Mesothelial cell of epicardium (in vitro differentiated cells): ENCODE results near the gene ZBTB45. TPM values are rescaled to one million over a fixed set of nuclear protein-coding genes. Genes with fewer than 3 reads are reported as not detected.

Source experiments
- DNase-seq, 2 experiments: peaks; one replicate each; pipeline ENCODE4 v3.0.0; 2021; ENCODE audit warnings: low spot score in 2 of 2; ENCODE audit not compliant: unreplicated experiment in 2 of 2
- H3K27ac Mint-ChIP-seq: 2 replicates; pipeline ENCODE4 v1.8.0; 2021; ENCODE audit warnings: mixed read lengths
- H3K27me3 Mint-ChIP-seq: 2 replicates; pipeline ENCODE4 v1.8.0; 2021; ENCODE audit warnings: low read depth, mixed read lengths
- H3K36me3 Mint-ChIP-seq: 2 replicates; pipeline ENCODE4 v1.8.0; 2021; ENCODE audit warnings: mixed read lengths
- H3K4me1 Mint-ChIP-seq: 2 replicates; pipeline ENCODE4 v1.8.0; 2021; ENCODE audit warnings: mixed read lengths
- H3K4me3 Mint-ChIP-seq: 2 replicates; pipeline ENCODE4 v1.8.0; 2021; ENCODE audit warnings: mild to moderate bottlenecking, moderate library complexity, mixed read lengths
- H3K9me3 Mint-ChIP-seq: 2 replicates; pipeline ENCODE4 v1.8.0; 2021; ENCODE audit warnings: mixed read lengths
- total RNA-seq: library from RNA; stranded (reverse); gene quantifications from 3 replicates; pipeline ENCODE4 v1.2.1, GENCODE V29; 2021
- TF ChIP-seq, protein P1 (sequence below): fragments of 200-600 bp; sonication (generic); IDR thresholded peaks from one replicate; pipeline ENCODE4 v1.5.0; 2021; ENCODE audit warnings: antibody characterized with exemption; ENCODE audit not compliant: unreplicated experiment

Gene ZBTB45
- total RNA-seq, 1 donor from 2014 or later: 24.4 TPM

DNA sequence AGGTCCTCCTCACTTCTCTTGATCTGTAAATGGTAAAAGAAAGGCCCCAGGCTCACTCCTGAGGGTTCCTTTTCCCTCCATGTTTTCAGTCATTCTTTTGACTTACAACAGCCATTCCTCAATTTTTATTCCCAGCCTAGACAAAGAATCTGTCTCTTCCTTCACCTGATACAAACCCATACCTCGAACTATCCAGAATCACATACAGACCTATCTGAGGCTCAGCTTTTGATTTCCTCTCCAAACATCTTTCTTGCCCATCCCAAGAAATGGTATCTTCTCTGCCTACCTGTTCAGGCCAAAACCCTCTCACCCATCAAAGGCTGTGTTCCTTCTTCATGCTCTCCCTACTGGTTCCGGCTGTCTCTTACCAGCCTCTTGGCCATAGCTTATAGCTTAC lies 33.0 kb upstream of the ZBTB45 start:
- no peak for DNase-seq
- Mint-ChIP-seq H3K27ac (peak overlapping the region; percentile 35), H3K36me3 (peaks cover 34% of the 10 kb centered on the region), H3K4me3 (peak overlapping the region; percentile 9), H3K27me3 (no peaks in the 10 kb centered on the region), H3K9me3 (no peaks in the 10 kb centered on the region), H3K4me1 (peaks cover 34% of the 10 kb centered on the region)
- TF ChIP-seq, protein P1, sequence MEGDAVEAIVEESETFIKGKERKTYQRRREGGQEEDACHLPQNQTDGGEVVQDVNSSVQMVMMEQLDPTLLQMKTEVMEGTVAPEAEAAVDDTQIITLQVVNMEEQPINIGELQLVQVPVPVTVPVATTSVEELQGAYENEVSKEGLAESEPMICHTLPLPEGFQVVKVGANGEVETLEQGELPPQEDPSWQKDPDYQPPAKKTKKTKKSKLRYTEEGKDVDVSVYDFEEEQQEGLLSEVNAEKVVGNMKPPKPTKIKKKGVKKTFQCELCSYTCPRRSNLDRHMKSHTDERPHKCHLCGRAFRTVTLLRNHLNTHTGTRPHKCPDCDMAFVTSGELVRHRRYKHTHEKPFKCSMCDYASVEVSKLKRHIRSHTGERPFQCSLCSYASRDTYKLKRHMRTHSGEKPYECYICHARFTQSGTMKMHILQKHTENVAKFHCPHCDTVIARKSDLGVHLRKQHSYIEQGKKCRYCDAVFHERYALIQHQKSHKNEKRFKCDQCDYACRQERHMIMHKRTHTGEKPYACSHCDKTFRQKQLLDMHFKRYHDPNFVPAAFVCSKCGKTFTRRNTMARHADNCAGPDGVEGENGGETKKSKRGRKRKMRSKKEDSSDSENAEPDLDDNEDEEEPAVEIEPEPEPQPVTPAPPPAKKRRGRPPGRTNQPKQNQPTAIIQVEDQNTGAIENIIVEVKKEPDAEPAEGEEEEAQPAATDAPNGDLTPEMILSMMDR: no peak

DNA sequence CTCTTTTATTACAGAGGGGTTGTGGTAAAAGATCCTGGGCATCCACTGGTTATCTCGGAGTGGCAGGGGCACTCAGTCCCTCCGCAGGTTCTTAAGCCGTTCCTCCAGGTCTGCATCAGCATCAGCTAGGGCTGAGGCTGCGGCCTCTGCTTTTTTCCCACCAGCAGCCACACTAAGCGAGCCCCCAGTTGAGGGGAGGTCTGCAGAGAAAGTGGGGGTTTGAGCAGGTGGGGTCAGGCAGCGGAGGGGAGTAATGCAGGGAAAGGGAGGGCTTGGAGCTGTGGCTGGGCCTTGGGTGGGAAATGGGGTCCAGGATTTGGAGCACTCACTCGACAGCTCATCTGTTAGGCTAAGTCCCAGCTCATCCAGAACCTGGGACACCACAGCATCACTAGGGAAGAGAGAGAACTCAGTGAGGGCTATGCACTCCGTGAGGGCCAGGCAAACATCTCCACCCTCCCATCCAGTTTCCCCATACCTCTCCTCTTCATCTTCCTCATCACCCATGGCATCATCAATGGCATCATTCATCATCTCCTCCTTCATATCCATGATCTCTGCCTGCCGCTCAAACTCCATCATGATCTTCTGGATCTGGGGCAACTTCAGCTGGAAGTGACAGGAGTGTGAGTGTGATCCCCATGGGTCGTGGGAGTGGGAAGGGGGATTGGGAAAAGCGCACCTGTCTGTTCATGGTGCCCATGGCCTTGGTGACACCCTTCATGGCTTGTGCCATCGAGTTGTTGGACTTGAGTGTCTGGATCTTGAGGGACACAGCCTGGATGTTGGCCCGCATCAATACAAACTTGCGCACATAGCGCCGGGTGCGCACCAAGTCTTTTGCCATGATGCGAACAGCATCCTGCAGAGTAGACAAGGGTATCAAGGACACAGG lies 32.2 kb upstream of the ZBTB45 start:
- Mint-ChIP-seq H3K27me3 (no peaks in the 10 kb centered on the region), H3K36me3 (peaks cover 34% of the 10 kb centered on the region), H3K9me3 (no peaks in the 10 kb centered on the region), H3K27ac (peak overlapping the region; percentile 47), H3K4me3 (no peak overlapping the region), H3K4me1 (peaks cover 27% of the 10 kb centered on the region)
- TF ChIP-seq, protein P1: no peak
- DNase-seq: no peak

DNA sequence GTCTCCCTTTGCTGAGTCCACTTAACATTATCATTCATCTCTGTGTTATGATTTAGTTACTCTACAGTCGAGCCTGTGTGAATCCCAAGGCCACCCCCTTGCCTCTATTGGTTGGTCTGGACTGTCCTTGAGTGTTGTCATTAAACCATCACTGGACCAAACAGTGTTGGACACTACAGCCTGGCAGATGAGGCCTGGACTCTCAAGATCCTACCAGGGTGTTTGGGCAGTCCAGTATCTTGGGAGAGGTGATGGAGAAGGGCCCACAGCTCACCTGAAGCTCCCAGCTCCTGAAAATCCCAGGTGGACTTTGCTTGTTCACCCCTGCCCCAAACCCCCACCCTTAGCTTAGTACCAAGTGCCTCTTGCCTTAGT lies 31.5 kb upstream of the ZBTB45 start:
- no peaks in the 10 kb centered on the region for H3K9me3 Mint-ChIP-seq
- H3K27me3 Mint-ChIP-seq: no peaks in the 10 kb centered on the region
- peaks cover 27% of the 10 kb centered on the region for H3K4me1 Mint-ChIP-seq
- H3K27ac Mint-ChIP-seq: no peak overlapping the region
- no peak overlapping the region for H3K4me3 Mint-ChIP-seq
- peaks cover 30% of the 10 kb centered on the region for H3K36me3 Mint-ChIP-seq
- TF ChIP-seq, protein P1: no peak
- DNase-seq: no peak

DNA sequence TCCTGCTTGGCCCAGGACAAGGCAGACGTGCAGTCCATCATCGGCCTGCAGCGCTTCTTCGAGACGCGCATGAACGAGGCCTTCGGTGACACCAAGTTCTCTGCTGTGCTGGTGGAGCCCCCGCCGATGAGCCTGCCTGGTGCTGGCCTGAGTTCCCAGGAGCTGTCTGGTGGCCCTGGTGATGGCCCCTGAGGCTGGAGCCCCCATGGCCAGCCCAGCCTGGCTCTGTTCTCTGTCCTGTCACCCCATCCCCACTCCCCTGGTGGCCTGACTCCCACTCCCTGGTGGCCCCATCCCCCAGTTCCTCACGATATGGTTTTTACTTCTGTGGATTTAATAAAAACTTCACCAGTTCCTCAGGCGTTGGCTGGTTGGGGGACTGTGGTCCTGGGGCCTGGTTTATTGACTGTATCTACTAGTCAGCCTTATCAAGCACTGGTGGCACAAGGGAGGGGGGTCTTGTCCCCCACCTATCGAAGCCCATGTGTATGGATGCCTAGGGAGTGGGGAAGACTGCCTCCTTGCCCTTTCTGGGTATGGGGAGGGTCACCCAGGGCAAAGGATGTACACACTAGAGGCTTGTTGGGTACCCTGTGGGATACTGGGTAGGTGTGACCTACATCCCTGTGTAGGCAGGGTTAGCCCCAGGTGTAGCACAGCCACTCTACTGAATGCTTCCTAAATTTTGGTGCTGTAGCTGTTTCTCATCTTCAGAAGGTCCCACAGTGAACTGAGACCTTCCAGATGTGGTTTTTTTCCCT lies 30.9 kb upstream of the ZBTB45 start:
- H3K4me3 Mint-ChIP-seq: no peak overlapping the region
- H3K36me3 Mint-ChIP-seq: peaks cover 30% of the 10 kb centered on the region
- peaks cover 31% of the 10 kb centered on the region for H3K4me1 Mint-ChIP-seq
- DNase-seq: no peak
- H3K27ac Mint-ChIP-seq: no peak overlapping the region
- TF ChIP-seq, protein P1: no peak
- no peaks in the 10 kb centered on the region for H3K27me3 Mint-ChIP-seq
- no peaks in the 10 kb centered on the region for H3K9me3 Mint-ChIP-seq

DNA sequence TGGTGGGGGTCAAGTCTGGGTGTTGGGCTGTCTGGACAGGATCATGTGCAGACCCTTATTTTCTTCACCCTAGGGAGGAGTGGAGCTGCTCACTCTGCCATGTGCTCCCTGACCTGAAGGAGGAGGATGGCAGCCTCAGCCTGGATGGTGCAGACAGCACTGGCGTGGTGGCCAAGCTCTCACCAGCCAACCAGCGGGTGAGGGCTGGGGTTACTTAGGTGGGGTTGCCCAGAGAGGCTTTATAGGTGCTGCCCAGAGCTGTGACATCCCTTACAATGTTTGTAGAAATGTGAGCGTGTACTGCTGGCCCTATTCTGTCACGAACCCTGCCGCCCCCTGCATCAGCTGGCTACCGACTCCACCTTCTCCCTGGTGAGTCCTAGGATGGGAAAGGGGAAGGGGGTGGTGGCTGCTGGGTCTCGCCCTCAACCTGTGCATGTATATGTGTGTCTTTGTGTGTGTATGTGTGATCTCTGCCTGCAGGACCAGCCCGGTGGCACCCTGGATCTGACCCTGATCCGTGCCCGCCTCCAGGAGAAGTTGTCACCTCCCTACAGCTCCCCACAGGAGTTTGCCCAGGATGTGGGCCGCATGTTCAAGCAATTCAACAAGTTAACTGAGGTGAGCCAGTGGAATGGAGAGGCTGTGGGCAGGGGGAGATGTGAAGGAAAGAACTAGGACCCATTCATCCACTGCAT lies 30.2 kb upstream of the ZBTB45 start:
- Mint-ChIP-seq H3K27ac (no peak overlapping the region), H3K4me3 (no peak overlapping the region), H3K4me1 (peaks cover 26% of the 10 kb centered on the region), H3K36me3 (peaks cover 24% of the 10 kb centered on the region), H3K9me3 (no peaks in the 10 kb centered on the region), H3K27me3 (no peaks in the 10 kb centered on the region)
- DNase-seq: no peak
- TF ChIP-seq, protein P1: no peak
